H1 (cell line): ENCODE data around the gene ASXL1. TPM values are rescaled to one million over a fixed set of nuclear protein-coding genes. Genes with fewer than 3 reads are reported as not detected.

Source experiments
- EZH2 ChIP-seq: fragments of 200-600 bp; sonication (generic); IDR thresholded peaks from 2 replicates; pipeline ENCODE4 v1.7.1; 2012; ENCODE audit warnings: low read depth, mild to moderate bottlenecking, moderate library complexity, low read length, inconsistent platforms; ENCODE audit not compliant: severe bottlenecking
- polyA plus RNA-seq, 7 experiments: library from polyadenylated mRNA; depleted of rRNA in 3 of 7; stranded (reverse) in 5 of 7; unstranded in 2 of 7; fragments of >200 nt in 5 of 7; fragments of 200-250 nt in 2 of 7; gene quantifications; 1 replicate in 5 of 7; 2 replicates in 1 of 7; 4 replicates in 1 of 7; pipeline versions ENCODE4 v1.2.1 to v1.2.3, GENCODE V29; 2011 to 2013; ENCODE audit warnings: missing spikeins in 2 of 7, mixed read lengths in 2 of 7
- total RNA-seq: library from RNA; stranded (reverse); fragmentation: NEBNext Ultra II Directional; extraction: Animal tissue kit (Norgen Biotek cat#: 25700); gene quantifications from 2 replicates; pipeline ENCODE4 v1.2.1, GENCODE V29; 2021

ASXL1 gene
- total and polyA plus RNA-seq, 2 of the 8 experiments (the other 6 are each of a cell fraction or from before 2014, with no cell fraction given): 10.6 to 26.5 TPM

- no peak for TF ChIP-seq EZH2
Measured at GRCh38 chr20:32427996-32428395, 69.9 kb downstream of the ASXL1 start (continued).
